ENCODE results near the gene ANKRD39.
A peak's percentile ranks its signal among the peaks of the same experiment; 100 is the strongest.

Gene ANKRD39

GRCh38 chr2:96824079-96824870 lies 33.5 kb downstream of the ANKRD39 start:
- DNase-seq = peak; percentile 51

- DNase-seq = no peak
Observed at GRCh38 chr2:96823198-96823597, 34.6 kb downstream of the ANKRD39 start.

DNA sequence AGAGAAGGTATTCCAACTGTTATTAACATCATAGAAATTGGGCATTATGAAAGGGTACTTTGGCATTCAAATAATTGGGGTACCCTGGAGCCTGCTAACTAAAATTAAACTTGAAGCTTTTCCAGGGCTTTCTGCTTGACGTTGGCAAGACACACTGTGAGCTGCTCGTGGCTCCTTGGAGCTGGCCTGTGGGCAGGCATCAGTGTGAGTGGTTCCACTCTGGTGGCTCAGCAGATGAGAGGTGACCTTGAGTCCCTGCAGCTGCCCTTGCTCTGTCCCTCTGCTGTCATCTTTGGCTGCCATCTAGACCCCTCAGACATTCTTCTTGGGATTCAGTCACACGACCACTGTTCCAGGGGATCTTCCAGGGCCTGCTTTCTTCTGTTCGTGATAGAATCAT lies 35.0 kb downstream of the ANKRD39 start:
- no peak for DNase-seq

DNA sequence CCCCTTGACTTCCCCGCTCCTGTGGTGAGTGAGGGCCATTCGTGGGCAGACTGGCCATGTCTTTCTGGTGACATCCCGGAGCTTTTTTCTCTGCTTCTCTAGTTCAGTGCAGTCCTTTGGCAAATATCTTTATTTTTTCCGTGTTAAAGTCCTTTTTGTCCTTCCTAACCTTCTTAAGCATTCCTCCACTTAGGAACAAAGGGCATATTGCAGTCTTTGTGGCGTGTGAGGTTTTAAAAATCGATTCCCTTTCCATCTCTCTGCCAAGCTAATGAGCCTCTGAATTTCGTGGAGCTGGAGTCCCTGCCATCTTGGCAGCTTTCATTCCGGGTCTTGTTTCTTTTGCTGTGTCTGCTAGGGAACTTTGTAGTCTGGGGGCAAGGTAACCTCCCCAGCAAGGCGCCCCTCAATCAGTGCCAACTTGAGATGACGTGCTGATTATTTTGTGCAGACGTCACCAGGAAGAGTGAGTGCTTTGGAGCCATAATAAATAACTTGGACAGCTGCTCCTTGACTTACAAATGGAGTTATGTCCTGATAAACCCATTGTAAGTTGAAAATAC lies 36.6 kb downstream of the ANKRD39 start:
- DNase-seq = no peak

- no peak for DNase-seq
Observed at GRCh38 chr2:96819876-96820511, 37.8 kb downstream of the ANKRD39 start.

GRCh38 chr2:96819128-96819875 lies 38.5 kb downstream of the ANKRD39 start:
- DNase-seq = no peak

- no peak for DNase-seq
Observed at GRCh38 chr2:96817882-96818281, 39.9 kb downstream of the ANKRD39 start.

DNA sequence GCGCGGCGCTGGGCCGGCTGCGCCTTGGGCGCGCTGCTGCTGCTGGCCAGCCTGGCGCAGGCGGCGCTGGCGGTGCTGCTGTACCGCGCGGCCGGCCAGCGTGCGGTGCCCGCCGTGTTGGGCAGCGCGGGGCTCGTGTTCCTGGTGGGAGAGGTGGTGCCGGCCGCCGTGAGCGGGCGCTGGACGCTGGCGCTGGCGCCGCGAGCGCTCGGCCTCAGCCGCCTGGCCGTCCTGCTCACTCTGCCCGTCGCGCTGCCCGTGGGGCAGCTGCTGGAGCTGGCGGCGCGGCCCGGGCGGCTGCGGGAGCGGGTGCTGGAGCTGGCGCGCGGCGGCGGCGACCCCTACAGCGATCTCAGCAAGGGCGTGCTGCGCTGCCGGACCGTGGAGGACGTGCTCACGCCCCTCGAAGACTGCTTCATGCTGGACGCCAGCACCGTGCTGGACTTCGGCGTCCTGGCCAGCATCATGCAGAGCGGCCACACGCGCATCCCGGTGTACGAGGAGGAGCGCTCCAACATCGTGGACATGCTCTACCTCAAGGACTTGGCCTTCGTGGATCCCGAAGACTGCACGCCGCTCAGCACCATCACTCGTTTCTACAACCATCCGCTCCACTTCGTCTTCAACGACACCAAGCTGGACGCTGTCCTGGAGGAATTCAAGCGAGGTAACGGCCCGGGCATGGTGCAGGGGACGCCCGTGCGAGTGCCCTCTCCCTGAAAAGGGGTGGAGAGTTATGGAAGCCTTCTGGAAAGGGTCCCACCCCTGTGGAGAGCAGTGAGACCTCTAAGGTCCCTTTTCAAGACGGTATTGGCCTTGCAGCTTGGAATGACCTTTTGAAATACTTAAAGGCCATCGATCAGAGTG lies 40.7 kb downstream of the ANKRD39 start:
- no peak for DNase-seq

GRCh38 chr2:96816127-96816835 lies 41.5 kb downstream of the ANKRD39 start, which contains the start of gene CNNM3:
Gene CNNM3 (plus strand): TSS chr2:96816268. CDS start chr2:96816278, 10 bp downstream.
- DNase-seq = peak; percentile 73

GRCh38 chr2:96815326-96816126 lies 42.3 kb downstream of the ANKRD39 start:
- DNase-seq = peak; percentile 9

DNA sequence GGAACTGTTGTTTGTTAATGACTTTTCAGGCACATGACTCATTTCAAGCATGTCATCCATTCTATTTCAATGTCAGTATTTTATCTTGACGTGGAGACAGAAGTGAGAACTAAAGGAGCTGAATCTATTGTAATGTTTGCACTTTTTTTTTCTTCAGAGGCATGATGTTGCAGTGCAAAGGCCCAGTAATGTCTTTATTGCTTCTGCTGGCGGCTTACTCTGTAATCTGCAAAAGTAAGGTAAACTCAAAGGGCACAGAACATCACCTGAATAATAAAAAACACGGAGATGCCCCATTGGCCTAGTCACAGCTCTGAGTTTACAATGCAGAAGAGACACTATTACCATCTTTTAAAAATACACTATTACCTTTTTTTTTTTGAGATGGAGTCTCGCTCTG lies 44.2 kb downstream of the ANKRD39 start:
- DNase-seq = no peak

DNA sequence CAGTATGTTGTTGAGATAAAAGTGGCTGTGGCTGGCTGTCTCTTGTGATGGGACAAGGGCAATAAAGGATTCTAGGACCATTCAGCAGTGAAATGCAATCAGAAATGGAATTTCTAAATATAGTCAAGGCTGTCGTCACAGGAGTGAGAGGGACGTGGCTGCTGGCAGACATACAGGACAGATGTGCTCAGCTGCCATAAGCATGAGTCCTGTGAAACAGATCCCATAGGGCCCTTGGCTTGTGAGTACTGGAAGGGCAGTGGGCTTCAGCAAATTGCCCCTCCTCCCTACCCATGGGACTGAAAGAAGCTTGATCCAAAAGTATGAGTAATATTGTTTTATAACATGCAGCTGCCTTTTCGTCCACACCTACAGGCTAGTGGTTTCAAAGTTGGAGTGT lies 45.9 kb downstream of the ANKRD39 start:
- no peak for DNase-seq

- DNase-seq = no peak
Observed at GRCh38 chr2:96810783-96811192, 47.0 kb downstream of the ANKRD39 start.

DNA sequence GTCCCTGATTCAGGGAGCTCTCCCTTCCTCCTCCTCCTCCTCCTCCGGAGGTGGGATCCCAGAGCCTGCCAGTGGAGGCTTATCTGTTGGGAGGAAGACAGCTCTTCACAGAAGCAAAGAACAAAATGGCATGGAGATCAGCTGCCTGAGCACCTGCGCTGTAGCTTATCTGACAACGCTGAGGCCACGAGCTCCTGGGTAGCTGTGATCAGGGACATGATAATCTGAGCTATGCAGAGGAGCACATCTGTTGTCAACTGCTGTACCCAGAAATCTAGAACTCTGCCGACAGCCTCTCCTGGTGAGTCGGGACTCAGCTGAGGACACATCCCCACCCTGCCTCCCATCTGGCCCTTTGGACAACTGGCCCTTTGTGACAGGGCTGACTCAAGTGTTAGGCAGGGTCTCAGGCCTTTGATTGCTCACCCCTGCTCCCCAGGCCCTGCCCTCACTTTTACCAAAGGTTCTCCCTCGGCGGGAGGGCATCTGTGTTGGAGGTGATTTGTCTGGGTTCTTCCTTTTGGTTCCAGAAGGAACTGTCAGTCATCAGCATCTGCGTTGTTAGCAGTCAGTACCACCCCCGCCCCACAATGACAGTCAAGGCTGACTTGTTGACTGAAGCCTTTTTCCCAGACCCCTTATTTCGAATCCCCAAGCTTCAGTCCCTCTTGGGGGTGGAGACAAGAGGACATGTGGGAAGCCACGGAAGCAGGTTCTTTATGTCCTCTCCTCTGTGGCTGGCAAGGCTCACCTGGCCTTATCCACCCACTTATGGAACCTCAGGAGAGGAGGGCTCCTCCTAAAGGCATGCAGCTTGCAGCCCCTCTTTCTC lies 47.6 kb downstream of the ANKRD39 start:
- no peak for DNase-seq

GRCh38 chr2:96809216-96809882 lies 48.5 kb downstream of the ANKRD39 start:
- no peak for DNase-seq

DNA sequence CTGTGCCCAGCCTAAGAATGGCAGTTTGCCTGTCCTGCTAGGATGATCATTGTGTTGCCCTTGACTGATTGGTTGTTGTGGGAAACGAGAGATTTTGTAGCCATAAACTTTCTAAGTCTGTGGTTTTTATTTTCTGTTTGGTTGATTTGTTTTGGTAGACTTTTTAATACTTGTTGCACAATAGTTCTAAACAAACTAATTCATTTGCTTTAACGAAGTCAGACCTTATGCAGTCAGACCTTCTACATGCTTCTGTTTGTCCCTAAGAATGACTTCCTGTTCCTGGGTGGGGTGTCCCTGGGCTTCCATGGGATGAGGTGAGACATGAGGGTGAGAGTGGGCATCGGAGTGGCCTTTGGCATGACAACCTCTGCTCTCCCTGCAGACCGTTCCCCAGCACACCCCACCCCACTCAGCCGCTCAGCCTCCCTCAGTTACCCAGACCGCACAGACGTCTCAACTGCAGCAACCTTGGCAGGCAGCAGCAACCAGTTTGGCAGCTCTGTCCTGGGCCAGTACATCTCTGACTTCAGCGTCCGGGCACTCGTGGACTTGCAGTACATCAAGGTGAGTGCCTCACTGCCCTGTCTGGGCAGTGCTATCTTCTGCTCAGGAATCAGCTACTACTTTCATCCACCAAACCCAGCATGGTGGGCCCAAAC lies 49.5 kb downstream of the ANKRD39 start:
- no peak for DNase-seq

DNA sequence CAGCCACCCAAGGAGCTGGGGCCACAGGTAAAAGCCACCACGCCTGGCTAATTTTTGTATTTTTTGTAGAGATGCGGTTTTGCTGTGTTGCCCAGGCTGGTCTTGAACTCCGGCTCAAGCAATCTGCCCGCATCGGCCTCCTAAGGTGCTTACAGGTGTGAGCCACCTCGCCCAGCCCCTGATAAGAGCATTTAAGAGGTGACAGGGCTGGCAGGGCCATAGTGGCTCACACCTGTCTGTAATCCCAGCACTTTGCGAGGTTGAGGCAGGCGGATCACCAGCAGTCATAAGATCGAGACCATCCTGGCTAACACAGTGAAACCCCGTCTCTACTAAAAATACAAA lies 50.7 kb downstream of the ANKRD39 start:
- DNase-seq = no peak

DNA sequence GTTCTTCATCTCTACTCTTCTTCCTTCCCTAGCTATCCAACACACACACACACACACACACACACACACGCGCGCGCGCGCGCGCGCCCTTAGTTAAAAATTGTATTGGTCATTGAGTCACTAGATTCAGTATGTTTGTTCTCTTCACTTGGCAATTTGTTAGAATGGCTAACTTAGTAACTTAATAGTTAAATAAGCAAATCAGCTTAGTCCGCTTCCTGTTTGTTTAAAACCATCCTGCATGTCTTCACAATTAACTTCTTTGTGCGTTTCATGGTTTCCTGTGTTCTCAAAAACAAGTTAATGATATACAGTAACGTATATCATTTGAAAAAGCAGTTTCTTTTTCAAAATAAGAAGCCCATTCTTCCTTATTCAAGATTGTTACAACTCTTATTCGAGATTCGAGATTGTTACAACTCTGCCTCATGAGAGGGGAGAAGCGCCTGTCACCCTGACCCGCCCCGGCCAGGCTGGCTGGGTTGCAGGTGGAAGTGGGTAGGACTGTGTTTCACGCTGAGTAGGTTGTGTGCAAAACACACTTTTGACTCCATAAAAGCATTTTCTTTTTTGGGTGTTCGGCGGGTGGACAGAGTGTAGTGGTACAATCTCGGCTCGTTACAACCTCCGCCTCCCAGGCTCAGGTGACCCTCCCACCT lies 51.2 kb downstream of the ANKRD39 start:
- DNase-seq = no peak
